IPS DF 6.9 (cell line): ENCODE measurements around the gene CYP4A22.
"Not testable (repeated sequence)": the region's sequence is repeated elsewhere in the genome, so short reads cannot be mapped to it uniquely, and the experiment has no call there.

Source experiments
- DNase-seq: peaks from one replicate; pipeline ENCODE4 v3.0.0-alpha.2; 2013; ENCODE audit warnings: low read depth, low spot score
- H3K27ac ChIP-seq: one replicate; pipeline ENCODE4 v1.5.1; 2013; ENCODE audit warnings: low read length, control low read depth
- H3K27me3 ChIP-seq: 2 replicates; pipeline ENCODE4 v1.6.1; 2013; ENCODE audit warnings: mild to moderate bottlenecking, low read length; ENCODE audit not compliant: control insufficient read depth, insufficient read depth
- H3K36me3 ChIP-seq: 2 replicates; pipeline ENCODE4 v1.6.1; 2013; ENCODE audit warnings: low read length; ENCODE audit not compliant: control insufficient read depth, insufficient read depth
- H3K4me1 ChIP-seq: 2 replicates; pipeline ENCODE4 v1.6.1; 2013; ENCODE audit warnings: low read length; ENCODE audit not compliant: control insufficient read depth, insufficient read depth
- H3K4me3 ChIP-seq: 2 replicates; pipeline ENCODE4 v1.5.1; 2013; ENCODE audit warnings: mild to moderate bottlenecking, low read length
- H3K9me3 ChIP-seq: 2 replicates; pipeline ENCODE4 v1.6.1; 2013; ENCODE audit warnings: low read length, inconsistent platforms; ENCODE audit not compliant: control insufficient read depth, insufficient read depth
- WGBS: extraction: QIAGEN DNeasy Blood & Tissue Kit; methylation state at CpG from one replicate; pipeline ENCODE4 v1.1.7; 2013; ENCODE audit warnings: mixed read lengths, missing lambda C conversion rate; ENCODE audit not compliant: insufficient read length, insufficient coverage; 5-methylcytosine and 5-hydroxymethylcytosine counted together

CYP4A22 gene

GRCh38 chr1:47137198-47137597, at the start of gene CYP4A22:
Gene CYP4A22, plus strand, starts transcription at chr1:47137441. Its CDS starts 45 bp downstream, at chr1:47137486.
- Histone ChIP-seq H3K9me3 (no peaks in the 10 kb centered on the region), H3K27me3 (no peaks in the 10 kb centered on the region), H3K27ac (no peak within 1 kb of the TSS), H3K4me3 (no peak within 1 kb of the TSS), H3K4me1 (no peaks in the 10 kb centered on the region), H3K36me3 (no peaks in the 10 kb centered on the region)
- DNase-seq = no peak
- no CpG with 5 or more reads among the region's 4 CpGs for WGBS

GRCh38 chr1:47089356-47089755, 47.9 kb upstream of the CYP4A22 start:
- not testable (repeated sequence) for H3K9me3 ChIP-seq, H3K4me1 ChIP-seq, H3K4me3 ChIP-seq, H3K27me3 ChIP-seq, DNase-seq, H3K36me3 ChIP-seq, H3K27ac ChIP-seq
- WGBS = no CpG with 5 or more reads among the region's 3 CpGs

GRCh38 chr1:47091476-47091875, 45.8 kb upstream of the CYP4A22 start:
- not testable (repeated sequence) for H3K4me1 ChIP-seq, DNase-seq, H3K9me3 ChIP-seq, H3K4me3 ChIP-seq, H3K27ac ChIP-seq, H3K27me3 ChIP-seq, H3K36me3 ChIP-seq
- WGBS = no CpG with 5 or more reads among the region's 3 CpGs

- H3K4me1 ChIP-seq = no peaks in the 10 kb centered on the region; the same call in 1 of the 2 replicates
- no peak overlapping the region for H3K4me3 ChIP-seq
- WGBS = no CpG with 5 or more reads among the region's 3 CpGs
- H3K27ac ChIP-seq = no peak overlapping the region
- no peaks in the 10 kb centered on the region for H3K27me3 ChIP-seq
- no peaks in the 10 kb centered on the region for H3K36me3 ChIP-seq
- no peaks in the 10 kb centered on the region for H3K9me3 ChIP-seq
- no peak for DNase-seq
Measured at GRCh38 chr1:47104816-47105215, 32.4 kb upstream of the CYP4A22 start.

GRCh38 chr1:47106792-47107191, 30.4 kb upstream of the CYP4A22 start:
- no CpG with 5 or more reads among the region's 3 CpGs for WGBS
- no peak overlapping the region for H3K4me3 ChIP-seq
- no peaks in the 10 kb centered on the region for H3K27me3 ChIP-seq
- H3K9me3 ChIP-seq = no peaks in the 10 kb centered on the region
- H3K36me3 ChIP-seq = no peaks in the 10 kb centered on the region
- no peak for DNase-seq
- H3K27ac ChIP-seq = no peak overlapping the region
- H3K4me1 ChIP-seq = no peaks in the 10 kb centered on the region; the same call in 1 of the 2 replicates

GRCh38 chr1:47107851-47108574, 29.2 kb upstream of the CYP4A22 start:
- not testable (repeated sequence) for H3K36me3 ChIP-seq, H3K4me1 ChIP-seq, H3K4me3 ChIP-seq, H3K9me3 ChIP-seq, DNase-seq, H3K27ac ChIP-seq, H3K27me3 ChIP-seq
- no CpG with 5 or more reads among the region's 10 CpGs for WGBS

- not testable (repeated sequence) for DNase-seq, H3K9me3 ChIP-seq, H3K36me3 ChIP-seq, H3K4me1 ChIP-seq, H3K27me3 ChIP-seq, H3K27ac ChIP-seq, H3K4me3 ChIP-seq
Measured at GRCh38 chr1:47109482-47109881, 27.8 kb upstream of the CYP4A22 start.

GRCh38 chr1:47113178-47113577, 24.1 kb upstream of the CYP4A22 start:
- Histone ChIP-seq H3K9me3 (no peaks in the 10 kb centered on the region), H3K27me3 (no peaks in the 10 kb centered on the region), H3K4me3 (no peak overlapping the region), H3K4me1 (no peaks in the 10 kb centered on the region), H3K27ac (no peak overlapping the region), H3K36me3 (no peaks in the 10 kb centered on the region)
- WGBS = no CpG with 5 or more reads among the region's 4 CpGs
- DNase-seq = no peak

GRCh38 chr1:47121039-47121438, 16.2 kb upstream of the CYP4A22 start:
- H3K27me3 ChIP-seq, H3K27ac ChIP-seq, DNase-seq, H3K36me3 ChIP-seq, H3K4me1 ChIP-seq, H3K9me3 ChIP-seq, H3K4me3 ChIP-seq: not testable (repeated sequence)
- WGBS = no CpG with 5 or more reads among the region's 1 CpG

- not testable (repeated sequence) for H3K27me3 ChIP-seq, H3K9me3 ChIP-seq, H3K4me3 ChIP-seq, H3K4me1 ChIP-seq, DNase-seq, H3K27ac ChIP-seq, H3K36me3 ChIP-seq
Measured at GRCh38 chr1:47124834-47125233, 12.4 kb upstream of the CYP4A22 start.

GRCh38 chr1:47126997-47127396, 10.2 kb upstream of the CYP4A22 start:
- H3K36me3 ChIP-seq, H3K4me1 ChIP-seq, H3K27me3 ChIP-seq, H3K4me3 ChIP-seq, DNase-seq, H3K9me3 ChIP-seq, H3K27ac ChIP-seq: not testable (repeated sequence)
- no CpG with 5 or more reads among the region's 2 CpGs for WGBS
